ENCODE results near the gene SERPINA3. TPM values are rescaled to one million over a fixed set of nuclear protein-coding genes. Genes with fewer than 3 reads are reported as not detected.

The SERPINA3 gene
- total RNA-seq, 2 experiments from 2014 or later, result not detected

- no peak for DNase-seq
- no peak for ATAC-seq
- no peak for TF ChIP-seq CTCF (IDR thresholded peaks at IDR 0.05)
- ChIA-PET CTCF (no interaction called here), POLR2A (no interaction called here)
- no peak overlapping the region for H3K4me3 Mint-ChIP-seq
- no peaks in the 10 kb centered on the region for H3K4me1 Mint-ChIP-seq (ENCODE audit: low read depth)
- H3K27me3 Mint-ChIP-seq, result peaks cover 2% of the 10 kb centered on the region
- no peak overlapping the region for H3K27ac Mint-ChIP-seq
- no peaks in the 10 kb centered on the region for H3K36me3 Mint-ChIP-seq (ENCODE audit: low read depth)
- H3K9me3 Mint-ChIP-seq, result peaks cover 1% of the 10 kb centered on the region
- intact Hi-C loops (cut with micrococcal nuclease), result no loop called here
These were observed 31.3 kb downstream of the SERPINA3 start for GRCh38 chr14:94643316-94644101.

- ChIA-PET CTCF (no interaction called here), POLR2A (no interaction called here)
- no peaks in the 10 kb centered on the region for H3K4me1 Mint-ChIP-seq (ENCODE audit: low read depth)
- H3K36me3 Mint-ChIP-seq (ENCODE audit: low read depth), result no peaks in the 10 kb centered on the region
- DNase-seq (no peak), ATAC-seq (no peak)
- peaks cover 4% of the 10 kb centered on the region for H3K9me3 Mint-ChIP-seq
- peaks cover 2% of the 10 kb centered on the region for H3K27me3 Mint-ChIP-seq
- no peak overlapping the region for H3K27ac Mint-ChIP-seq
- H3K4me3 Mint-ChIP-seq, result no peak overlapping the region
- intact Hi-C loops (cut with micrococcal nuclease), result no loop called here
- TF ChIP-seq CTCF (IDR thresholded peaks at IDR 0.05), result no peak
These were observed 31.9 kb downstream of the SERPINA3 start for GRCh38 chr14:94644102-94644535.

- no peak for TF ChIP-seq CTCF (IDR thresholded peaks at IDR 0.05)
- Mint-ChIP-seq H3K27me3 (peaks cover 2% of the 10 kb centered on the region), H3K4me3 (no peak overlapping the region), H3K4me1 (ENCODE audit: low read depth) (no peaks in the 10 kb centered on the region), H3K9me3 (peaks cover 4% of the 10 kb centered on the region), H3K27ac (no peak overlapping the region), H3K36me3 (ENCODE audit: low read depth) (no peaks in the 10 kb centered on the region)
- POLR2A ChIA-PET, result no interaction called here
- DNase-seq (no peak), ATAC-seq (no peak)
- intact Hi-C loops (cut with micrococcal nuclease), result no loop called here
- CTCF ChIA-PET, result no interaction called here
These were observed 33.9 kb downstream of the SERPINA3 start for GRCh38 chr14:94646066-94646465.

GRCh38 chr14:94646481-94646880 lies 34.3 kb downstream of the SERPINA3 start:
- no peak for DNase-seq
- no peak for ATAC-seq
- intact Hi-C loops (cut with micrococcal nuclease), result no loop called here
- H3K36me3 Mint-ChIP-seq (ENCODE audit: low read depth), result no peaks in the 10 kb centered on the region
- no peak overlapping the region for H3K27ac Mint-ChIP-seq
- no peak overlapping the region for H3K4me3 Mint-ChIP-seq
- H3K4me1 Mint-ChIP-seq (ENCODE audit: low read depth), result no peaks in the 10 kb centered on the region
- TF ChIP-seq CTCF (IDR thresholded peaks at IDR 0.05), result no peak
- CTCF ChIA-PET, result no interaction called here
- peaks cover 2% of the 10 kb centered on the region for H3K27me3 Mint-ChIP-seq
- POLR2A ChIA-PET, result no interaction called here
- H3K9me3 Mint-ChIP-seq, result peaks cover 4% of the 10 kb centered on the region

GRCh38 chr14:94648801-94649200 lies 36.6 kb downstream of the SERPINA3 start:
- Mint-ChIP-seq H3K36me3 (ENCODE audit: low read depth) (no peaks in the 10 kb centered on the region), H3K4me1 (ENCODE audit: low read depth) (no peaks in the 10 kb centered on the region), H3K27me3 (peaks cover 2% of the 10 kb centered on the region), H3K9me3 (peaks cover 4% of the 10 kb centered on the region), H3K4me3 (no peak overlapping the region), H3K27ac (no peak overlapping the region)
- TF ChIP-seq CTCF (IDR thresholded peaks at IDR 0.05), result no peak
- ATAC-seq, result no peak
- CTCF ChIA-PET, result no interaction called here
- POLR2A ChIA-PET, result no interaction called here
- no peak for DNase-seq
- intact Hi-C loops (cut with micrococcal nuclease), result no loop called here
